NCI-H1930 (cell line): Measurements from ENCODE around the gene WDR93.
A peak's percentile ranks its signal among the peaks of the same experiment; 100 is the strongest.
"Not testable (repeated sequence)": the region's sequence is repeated elsewhere in the genome, so short reads cannot be mapped to it uniquely, and the experiment has no call there.

ENCODE experiments used
- DNase-seq, 2 experiments: peaks; one replicate each; lab custom pipeline; 2025; lab: John Stamatoyannopoulos, UW

WDR93 gene

GRCh38 chr15:89770041-89770440 lies 79.4 kb downstream of the WDR93 start:
- no peak for DNase-seq

GRCh38 chr15:89772932-89773583 lies 82.4 kb downstream of the WDR93 start:
- no peak for DNase-seq

- no peak for DNase-seq
Observed at GRCh38 chr15:89774492-89774891, 83.9 kb downstream of the WDR93 start.

- DNase-seq = no peak
Observed at GRCh38 chr15:89775815-89776214, 85.2 kb downstream of the WDR93 start.

GRCh38 chr15:89776274-89777072 lies 85.9 kb downstream of the WDR93 start, which contains the start of gene MESP2:
TSS of gene MESP2 (plus strand) at chr15:89776332. CDS start at chr15:89776358, 26 bp downstream.
- peak; percentile 42 to 73 for DNase-seq

GRCh38 chr15:89777073-89777751 lies 86.6 kb downstream of the WDR93 start:
- DNase-seq = no peak

GRCh38 chr15:89777782-89778380 lies 87.3 kb downstream of the WDR93 start:
- no peak for DNase-seq

GRCh38 chr15:89778861-89779260 lies 88.2 kb downstream of the WDR93 start:
- no peak for DNase-seq

- no peak for DNase-seq
Observed at GRCh38 chr15:89780601-89781000, 90.0 kb downstream of the WDR93 start.

- DNase-seq = no peak
Observed at GRCh38 chr15:89781055-89781454, 90.4 kb downstream of the WDR93 start.

GRCh38 chr15:89781891-89782618 lies 91.4 kb downstream of the WDR93 start:
- DNase-seq = no peak

GRCh38 chr15:89782619-89782950 lies 92.0 kb downstream of the WDR93 start:
- not testable (repeated sequence) for DNase-seq

- no peak for DNase-seq
Observed at GRCh38 chr15:89783111-89783860, 92.7 kb downstream of the WDR93 start.

GRCh38 chr15:89783861-89784685 lies 93.5 kb downstream of the WDR93 start:
- DNase-seq = no peak

GRCh38 chr15:89784686-89784960 lies 94.0 kb downstream of the WDR93 start:
- no peak for DNase-seq

GRCh38 chr15:89785064-89785773 lies 94.6 kb downstream of the WDR93 start:
- DNase-seq = no peak

GRCh38 chr15:89785774-89786140 lies 95.1 kb downstream of the WDR93 start:
- DNase-seq = no peak

- DNase-seq = no peak
Observed at GRCh38 chr15:89787944-89788343, 97.3 kb downstream of the WDR93 start.

GRCh38 chr15:89788585-89788984 lies 98.0 kb downstream of the WDR93 start:
- DNase-seq = not testable (repeated sequence)

- no peak for DNase-seq
Observed at GRCh38 chr15:89790206-89790605, 99.6 kb downstream of the WDR93 start.
